ENCODE results near the gene REEP1.
"Not testable (repeated sequence)": the region's sequence is repeated elsewhere in the genome, so short reads cannot be mapped to it uniquely, and the experiment has no call there.

REEP1 gene

GRCh38 chr2:86337244-86337835 lies at the start of gene REEP1:
Gene REEP1, minus strand, starts transcription at chr2:86337626. Its CDS starts 116 bp downstream, at chr2:86337510.
- peak; percentile 43 for DNase-seq

- DNase-seq, result no peak
Measured at GRCh38 chr2:86383844-86384243, 46.4 kb upstream of the REEP1 start.

- no peak for DNase-seq
Measured at GRCh38 chr2:86382698-86383097, 45.3 kb upstream of the REEP1 start.

- DNase-seq, result no peak
Measured at GRCh38 chr2:86382108-86382507, 44.7 kb upstream of the REEP1 start.

- DNase-seq, result no peak
Measured at GRCh38 chr2:86378469-86378868, 41.0 kb upstream of the REEP1 start.

- no peak for DNase-seq
Measured at GRCh38 chr2:86375623-86376022, 38.2 kb upstream of the REEP1 start.

GRCh38 chr2:86372641-86373502 lies 35.4 kb upstream of the REEP1 start:
- DNase-seq, result no peak

- DNase-seq, result no peak
Measured at GRCh38 chr2:86372133-86372532, 34.7 kb upstream of the REEP1 start.

- DNase-seq, result no peak
Measured at GRCh38 chr2:86371527-86371926, 34.1 kb upstream of the REEP1 start.

GRCh38 chr2:86370579-86370978 lies 33.2 kb upstream of the REEP1 start:
- DNase-seq, result no peak

- no peak for DNase-seq
Measured at GRCh38 chr2:86368161-86368824, 30.9 kb upstream of the REEP1 start.

GRCh38 chr2:86367499-86367777 lies 30.0 kb upstream of the REEP1 start:
- DNase-seq, result no peak

- no peak for DNase-seq
Measured at GRCh38 chr2:86366651-86367498, 29.4 kb upstream of the REEP1 start.

- no peak for DNase-seq
Measured at GRCh38 chr2:86364894-86365293, 27.5 kb upstream of the REEP1 start.

- DNase-seq, result no peak
Measured at GRCh38 chr2:86360776-86361175, 23.4 kb upstream of the REEP1 start.

- DNase-seq, result no peak
Measured at GRCh38 chr2:86358957-86359356, 21.5 kb upstream of the REEP1 start.

- no peak for DNase-seq
Measured at GRCh38 chr2:86357392-86357963, 20.1 kb upstream of the REEP1 start.

GRCh38 chr2:86352727-86353221 lies 15.3 kb upstream of the REEP1 start:
- no peak for DNase-seq

- no peak for DNase-seq
Measured at GRCh38 chr2:86352137-86352726, 14.8 kb upstream of the REEP1 start.

GRCh38 chr2:86350751-86351150 lies 13.3 kb upstream of the REEP1 start:
- no peak for DNase-seq

- no peak for DNase-seq
Measured at GRCh38 chr2:86347401-86347800, 10.0 kb upstream of the REEP1 start.

- not testable (repeated sequence) for DNase-seq
Measured at GRCh38 chr2:86345783-86346370, 8.5 kb upstream of the REEP1 start.
